Measurements from ENCODE around the gene BCL11B. TPM values are rescaled to one million over a fixed set of nuclear protein-coding genes. Genes with fewer than 3 reads are reported as not detected.

BCL11B gene
- total RNA-seq, 1 donor from 2014 or later, result 2.3 TPM

DNA sequence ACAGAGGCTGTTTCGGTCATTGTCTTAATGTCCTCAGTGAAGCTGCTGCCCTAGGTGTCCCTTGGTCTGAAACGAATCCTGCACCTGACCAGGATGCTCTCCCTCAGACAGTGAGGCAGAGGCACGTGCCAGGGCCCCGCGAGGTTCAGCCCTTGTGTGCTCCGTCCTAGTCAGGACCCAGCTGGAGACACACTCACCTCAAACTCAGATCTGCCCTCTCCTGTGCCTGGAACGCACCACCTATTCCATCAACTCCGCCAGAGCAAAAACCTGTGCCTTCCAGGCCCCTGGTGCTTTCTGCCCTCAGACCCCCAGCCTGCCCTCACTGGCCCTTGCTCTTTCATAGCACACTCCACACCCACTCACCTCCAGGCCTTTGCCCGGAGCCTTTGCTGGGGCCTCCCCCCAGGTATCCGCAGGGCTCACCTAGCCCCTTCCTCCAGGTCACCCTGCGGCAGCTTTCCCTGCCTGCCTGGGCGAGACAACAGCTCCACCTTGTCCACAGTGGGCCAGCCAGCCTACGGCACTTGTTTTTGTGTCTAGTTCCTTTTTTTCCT, 150.6 kb downstream of the BCL11B start:
- H3K36me3 Mint-ChIP-seq (ENCODE audit: insufficient read depth), result no peaks in the 10 kb centered on the region
- no peak overlapping the region for H3K4me3 Mint-ChIP-seq (ENCODE audit: low read depth)
- no peak for DNase-seq (ENCODE audit: low spot score, unreplicated experiment)
- peak overlapping the region; percentile 49 for H3K27ac Mint-ChIP-seq
- TF ChIP-seq, protein P1, sequence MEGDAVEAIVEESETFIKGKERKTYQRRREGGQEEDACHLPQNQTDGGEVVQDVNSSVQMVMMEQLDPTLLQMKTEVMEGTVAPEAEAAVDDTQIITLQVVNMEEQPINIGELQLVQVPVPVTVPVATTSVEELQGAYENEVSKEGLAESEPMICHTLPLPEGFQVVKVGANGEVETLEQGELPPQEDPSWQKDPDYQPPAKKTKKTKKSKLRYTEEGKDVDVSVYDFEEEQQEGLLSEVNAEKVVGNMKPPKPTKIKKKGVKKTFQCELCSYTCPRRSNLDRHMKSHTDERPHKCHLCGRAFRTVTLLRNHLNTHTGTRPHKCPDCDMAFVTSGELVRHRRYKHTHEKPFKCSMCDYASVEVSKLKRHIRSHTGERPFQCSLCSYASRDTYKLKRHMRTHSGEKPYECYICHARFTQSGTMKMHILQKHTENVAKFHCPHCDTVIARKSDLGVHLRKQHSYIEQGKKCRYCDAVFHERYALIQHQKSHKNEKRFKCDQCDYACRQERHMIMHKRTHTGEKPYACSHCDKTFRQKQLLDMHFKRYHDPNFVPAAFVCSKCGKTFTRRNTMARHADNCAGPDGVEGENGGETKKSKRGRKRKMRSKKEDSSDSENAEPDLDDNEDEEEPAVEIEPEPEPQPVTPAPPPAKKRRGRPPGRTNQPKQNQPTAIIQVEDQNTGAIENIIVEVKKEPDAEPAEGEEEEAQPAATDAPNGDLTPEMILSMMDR (IDR thresholded peaks at IDR 0.05; ENCODE audit: unreplicated experiment), result no peak
- H3K4me1 Mint-ChIP-seq (ENCODE audit: low read depth), result no peaks in the 10 kb centered on the region
- H3K27me3 Mint-ChIP-seq, result peaks cover 47% of the 10 kb centered on the region
- no peaks in the 10 kb centered on the region for H3K9me3 Mint-ChIP-seq (ENCODE audit: low read depth)

DNA sequence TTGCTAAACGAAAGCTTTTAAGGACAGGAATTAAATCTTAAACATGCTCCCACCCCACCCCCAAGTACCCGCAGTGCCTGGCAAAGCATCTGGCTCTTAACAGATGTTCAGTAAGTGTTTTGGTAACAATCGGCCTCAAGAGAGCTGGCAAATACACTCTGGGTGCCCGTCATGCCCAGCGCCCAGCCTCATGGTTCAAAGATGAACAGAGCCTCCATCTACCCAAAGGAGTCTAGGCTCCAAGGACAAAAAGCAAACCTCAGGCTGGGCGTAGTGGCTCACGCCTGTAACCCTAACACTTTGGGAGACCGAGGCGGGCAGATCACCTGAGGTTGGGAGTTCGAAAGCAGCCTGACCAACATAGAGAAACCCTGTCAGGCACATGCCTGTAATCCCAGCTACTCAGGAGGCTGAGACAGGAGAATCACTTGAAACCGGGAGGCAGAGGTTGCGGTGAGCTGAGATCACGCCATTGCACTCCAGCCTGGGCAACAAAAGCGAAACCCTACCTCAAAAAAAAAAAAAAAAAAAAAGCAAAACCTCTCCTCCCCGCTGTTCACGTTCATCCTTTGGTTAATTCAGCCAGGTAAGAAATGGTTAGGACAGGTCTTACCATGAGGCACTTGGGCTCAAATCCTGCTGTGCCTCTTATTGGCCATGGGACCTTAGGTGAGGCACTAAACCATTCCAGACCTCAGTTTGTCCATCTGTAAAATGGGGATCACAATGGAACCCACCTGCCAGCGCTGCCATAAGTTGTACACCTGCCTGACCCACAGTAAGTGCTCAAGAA, 151.3 kb downstream of the BCL11B start:
- DNase-seq (ENCODE audit: low spot score, unreplicated experiment), result no peak
- Mint-ChIP-seq H3K36me3 (ENCODE audit: insufficient read depth) (no peaks in the 10 kb centered on the region), H3K27me3 (peaks cover 53% of the 10 kb centered on the region), H3K27ac (no peak overlapping the region), H3K4me1 (ENCODE audit: low read depth) (no peaks in the 10 kb centered on the region), H3K9me3 (ENCODE audit: low read depth) (no peaks in the 10 kb centered on the region), H3K4me3 (ENCODE audit: low read depth) (no peak overlapping the region)
- TF ChIP-seq, protein P1 (IDR thresholded peaks at IDR 0.05; ENCODE audit: unreplicated experiment), result no peak

DNA sequence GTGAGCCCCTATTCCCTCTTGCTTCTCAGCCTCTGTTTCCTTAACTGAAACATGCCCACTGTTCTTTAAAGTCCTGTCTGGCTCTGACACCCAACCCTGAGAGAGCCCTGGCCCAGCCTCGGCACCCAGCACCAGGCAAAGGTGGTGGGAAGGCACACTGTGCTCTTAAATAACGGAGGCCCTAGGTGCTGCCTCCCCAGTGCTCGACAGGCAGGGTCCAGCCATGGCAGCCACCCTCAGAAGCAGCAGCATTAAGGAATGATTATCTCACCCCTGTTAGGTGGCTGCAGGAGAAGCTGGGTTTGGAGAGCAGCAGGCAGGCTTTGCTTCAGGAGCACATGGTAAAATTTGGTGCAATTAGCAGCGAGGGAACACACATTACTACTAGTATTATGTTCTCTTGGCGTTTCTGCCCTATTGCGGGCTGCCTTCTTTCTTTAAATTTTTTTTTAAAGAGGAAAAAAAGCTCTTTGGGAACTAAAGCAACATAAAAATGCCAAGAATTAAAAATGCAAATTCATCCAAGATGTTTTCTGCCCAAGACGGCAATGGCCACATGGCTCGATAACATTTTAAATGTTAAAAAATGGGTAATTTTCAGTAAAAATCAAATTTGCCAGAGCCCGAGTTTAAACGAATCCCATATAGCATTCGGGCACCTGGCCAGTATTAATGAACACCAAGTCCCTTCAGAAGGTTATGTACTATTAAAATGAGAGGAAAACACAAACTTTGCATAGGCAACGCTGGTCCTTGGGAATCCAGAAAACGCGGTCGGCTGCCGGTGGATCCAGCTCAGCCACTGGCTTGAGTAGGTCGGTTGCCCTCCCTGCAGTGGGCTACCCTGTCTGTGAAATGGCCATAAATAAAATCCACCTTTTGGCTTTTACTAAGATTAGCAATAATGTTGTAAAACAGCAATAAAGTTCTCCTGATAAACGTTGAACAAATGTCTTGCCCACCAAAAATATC, 152.2 kb downstream of the BCL11B start:
- Mint-ChIP-seq H3K4me1 (ENCODE audit: low read depth) (peaks cover 3% of the 10 kb centered on the region), H3K4me3 (ENCODE audit: low read depth) (no peak overlapping the region), H3K27ac (no peak overlapping the region), H3K9me3 (ENCODE audit: low read depth) (no peaks in the 10 kb centered on the region), H3K36me3 (ENCODE audit: insufficient read depth) (no peaks in the 10 kb centered on the region), H3K27me3 (peaks cover 52% of the 10 kb centered on the region)
- DNase-seq (ENCODE audit: low spot score, unreplicated experiment), result no peak
- TF ChIP-seq, protein P1 (IDR thresholded peaks at IDR 0.05; ENCODE audit: unreplicated experiment), result no peak

Other genes starting within 250 kb of the BCL11B start
- gene SETD3, start 208.7 kb upstream of the BCL11B start, total RNA-seq, result 46.0 and 51.7 TPM in 2 replicates
- 64.1 and 64.8 TPM in 2 replicates for gene CCNK, start 209.2 kb upstream of the BCL11B start, total RNA-seq